BJ (cell line): ENCODE measurements around the gene RPS6KA2. TPM values are rescaled to one million over a fixed set of nuclear protein-coding genes. Genes with fewer than 3 reads are reported as not detected.

Experiments used
- CTCF ChIA-PET: fragments of 350-600 bp; formaldehyde crosslinking; extraction: SDS; loops from one replicate; lab custom pipeline; 2021; ENCODE audit warnings: antibody characterized with exemption, inconsistent platforms; lab: Yijun Ruan, JAX
- POLR2A ChIA-PET: fragments of 300-600 bp; sonication (Branson Sonifier 250); formaldehyde crosslinking; extraction: SDS; loops from one replicate; lab custom pipeline; 2021; ENCODE audit warnings: antibody characterized with exemption; lab: Charles Lee
- DNase-seq: peaks from one replicate; pipeline ENCODE4 v3.0.0-alpha.2; 2011; ENCODE audit warnings: low read depth
- H3K27me3 ChIP-seq: 2 replicates; pipeline ENCODE4 v1.6.0; 2011; ENCODE audit warnings: low read length; ENCODE audit not compliant: control insufficient read depth, insufficient read depth
- H3K36me3 ChIP-seq: 2 replicates; pipeline ENCODE4 v1.5.1; 2011; ENCODE audit warnings: low read length; ENCODE audit not compliant: control insufficient read depth, insufficient read depth
- H3K4me3 ChIP-seq: 2 replicates; pipeline ENCODE4 v1.5.1; 2011; ENCODE audit warnings: low read depth, mild to moderate bottlenecking, control low read depth, low read length
- CTCF ChIP-seq: IDR thresholded peaks from 2 replicates; pipeline ENCODE4 v1.5.1; 2011; ENCODE audit warnings: low read depth, mild to moderate bottlenecking, control low read depth, inconsistent platforms, low read length, moderate library complexity; ENCODE audit not compliant: insufficient read depth
- polyA plus RNA-seq: library from polyadenylated mRNA; depleted of rRNA; stranded (reverse); fragments of >200 nt; gene quantifications from 2 replicates; pipeline ENCODE4 v1.2.3, GENCODE V29; 2011

Gene RPS6KA2
- polyA plus RNA-seq, 1 experiment: 80.8 TPM

GRCh38 chr6:166672146-166672545 lies 45.1 kb upstream of the RPS6KA2 start:
- ChIA-PET POLR2A (no interaction called here), CTCF (no interaction called here)
- no peak for TF ChIP-seq CTCF

DNA sequence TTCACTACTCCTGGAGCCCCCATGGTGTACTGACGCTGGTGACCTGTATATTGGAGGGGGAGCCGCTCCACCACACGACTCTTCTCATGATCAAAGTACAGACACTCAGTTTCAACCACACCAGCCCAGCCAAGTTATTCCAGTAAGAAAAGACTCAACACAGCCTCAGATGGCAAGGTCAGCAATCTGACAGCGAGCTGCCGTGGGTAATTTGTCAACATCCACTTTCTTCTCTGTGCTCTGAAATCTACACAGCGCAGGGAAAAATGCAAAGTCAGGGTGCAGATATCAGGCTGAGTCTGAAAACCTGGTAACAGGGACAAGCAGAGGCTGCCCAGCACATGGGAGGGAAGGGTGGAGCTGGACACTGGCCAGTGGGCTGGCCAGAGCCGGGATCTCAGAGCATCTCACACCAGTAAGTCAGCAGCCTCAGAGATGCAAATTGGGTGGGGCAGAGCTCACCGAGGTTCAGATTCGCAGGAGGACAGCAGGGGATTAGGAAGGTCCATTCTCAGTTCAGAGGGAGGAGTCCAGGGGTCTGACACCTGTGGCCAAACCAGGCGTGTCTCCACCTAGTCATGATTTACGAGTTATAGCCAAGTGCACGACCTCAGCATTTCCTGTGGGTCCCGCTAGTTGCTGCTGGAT lies 44.5 kb upstream of the RPS6KA2 start:
- Histone ChIP-seq H3K27me3 (peaks cover 5% of the 10 kb centered on the region; the same call in 1 of the 2 replicates), H3K4me3 (no peak overlapping the region), H3K36me3 (no peaks in the 10 kb centered on the region)
- CTCF ChIA-PET: no interaction called here
- DNase-seq: no peak
- POLR2A ChIA-PET: no interaction called here
- TF ChIP-seq CTCF: no peak

More at GRCh38 chr6:166672146-166672545, 45.1 kb upstream of the RPS6KA2 start:
- Histone ChIP-seq H3K4me3 (no peak overlapping the region), H3K36me3 (no peaks in the 10 kb centered on the region), H3K27me3 (peaks cover 3% of the 10 kb centered on the region; the same call in 1 of the 2 replicates)
- no peak for DNase-seq

DNA sequence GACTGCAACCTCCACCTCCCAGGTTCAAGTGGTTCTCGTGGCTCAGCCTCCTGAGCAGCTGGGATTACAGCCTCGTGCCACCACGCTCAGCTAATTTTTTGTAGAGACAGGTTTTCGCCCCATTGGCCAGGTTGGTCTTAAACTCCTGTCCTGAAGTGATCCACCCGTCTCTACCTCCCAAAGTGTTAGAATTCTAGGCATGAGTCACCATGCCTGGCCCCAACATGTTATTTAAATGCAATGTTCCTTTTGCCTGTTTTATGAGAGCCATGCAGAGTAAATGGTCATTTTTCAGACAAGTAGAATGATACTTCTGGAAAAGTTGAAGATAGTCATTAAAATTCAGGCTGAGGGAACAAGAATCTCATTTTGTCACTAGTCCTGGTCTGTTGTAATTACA lies 43.8 kb upstream of the RPS6KA2 start:
- Histone ChIP-seq H3K27me3 (peaks cover 5% of the 10 kb centered on the region; the same call in 1 of the 2 replicates), H3K36me3 (no peaks in the 10 kb centered on the region), H3K4me3 (no peak overlapping the region)
- ChIA-PET POLR2A (no interaction called here), CTCF (no interaction called here)
- DNase-seq: no peak
- TF ChIP-seq CTCF: no peak

GRCh38 chr6:166670013-166670412 lies 43.0 kb upstream of the RPS6KA2 start:
- CTCF ChIA-PET: no interaction called here
- Histone ChIP-seq H3K36me3 (no peaks in the 10 kb centered on the region), H3K27me3 (peaks cover 6% of the 10 kb centered on the region; the same call in 1 of the 2 replicates), H3K4me3 (no peak overlapping the region)
- POLR2A ChIA-PET: no interaction called here
- no peak for TF ChIP-seq CTCF
- no peak for DNase-seq

GRCh38 chr6:166667796-166668610 lies 41.0 kb upstream of the RPS6KA2 start:
- no peak for DNase-seq

More at GRCh38 chr6:166667796-166668610, 41.0 kb upstream of the RPS6KA2 start:
- CTCF ChIA-PET: no interaction called here
- no peak for TF ChIP-seq CTCF
- Histone ChIP-seq H3K36me3 (no peaks in the 10 kb centered on the region), H3K27me3 (peaks cover 7% of the 10 kb centered on the region), H3K4me3 (no peak overlapping the region)
- POLR2A ChIA-PET: no interaction called here
